Measurements from ENCODE around the gene ITIH3. TPM values are rescaled to one million over a fixed set of nuclear protein-coding genes. Genes with fewer than 3 reads are reported as not detected.

Gene ITIH3
- total RNA-seq, 1 donor from 2014 or later = not detected

- no peaks in the 10 kb centered on the region for H3K27me3 Mint-ChIP-seq (ENCODE audit: unreplicated experiment)
- no peak overlapping the region for H3K27ac Mint-ChIP-seq (ENCODE audit: unreplicated experiment)
- no peak for TF ChIP-seq CTCF (IDR thresholded peaks at IDR 0.05; ENCODE audit: partially characterized antibody, unreplicated experiment)
- H3K9me3 Mint-ChIP-seq (ENCODE audit: unreplicated experiment) = peaks cover 4% of the 10 kb centered on the region
- H3K4me1 Mint-ChIP-seq (ENCODE audit: low read depth, unreplicated experiment) = peaks cover 9% of the 10 kb centered on the region
- H3K36me3 Mint-ChIP-seq (ENCODE audit: unreplicated experiment) = no peaks in the 10 kb centered on the region
- DNase-seq = no peak
- H3K4me3 Mint-ChIP-seq (ENCODE audit: unreplicated experiment) = no peak overlapping the region
Measured at GRCh38 chr3:52816654-52817053, 22.1 kb downstream of the ITIH3 start.

- no peaks in the 10 kb centered on the region for H3K36me3 Mint-ChIP-seq (ENCODE audit: unreplicated experiment)
- H3K4me3 Mint-ChIP-seq (ENCODE audit: unreplicated experiment) = no peak overlapping the region
- DNase-seq = no peak
- no peak for TF ChIP-seq CTCF (IDR thresholded peaks at IDR 0.05; ENCODE audit: partially characterized antibody, unreplicated experiment)
- no peaks in the 10 kb centered on the region for H3K27me3 Mint-ChIP-seq (ENCODE audit: unreplicated experiment)
- H3K27ac Mint-ChIP-seq (ENCODE audit: unreplicated experiment) = no peak overlapping the region
- H3K9me3 Mint-ChIP-seq (ENCODE audit: unreplicated experiment) = peaks cover 6% of the 10 kb centered on the region
- H3K4me1 Mint-ChIP-seq (ENCODE audit: low read depth, unreplicated experiment) = peaks cover 9% of the 10 kb centered on the region
Measured at GRCh38 chr3:52817221-52817620, 22.6 kb downstream of the ITIH3 start.

GRCh38 chr3:52817860-52818259 lies 23.3 kb downstream of the ITIH3 start:
- no peaks in the 10 kb centered on the region for H3K27me3 Mint-ChIP-seq (ENCODE audit: unreplicated experiment)
- no peak for TF ChIP-seq CTCF (IDR thresholded peaks at IDR 0.05; ENCODE audit: partially characterized antibody, unreplicated experiment)
- no peak overlapping the region for H3K27ac Mint-ChIP-seq (ENCODE audit: unreplicated experiment)
- H3K36me3 Mint-ChIP-seq (ENCODE audit: unreplicated experiment) = no peaks in the 10 kb centered on the region
- peaks cover 9% of the 10 kb centered on the region for H3K4me1 Mint-ChIP-seq (ENCODE audit: low read depth, unreplicated experiment)
- H3K9me3 Mint-ChIP-seq (ENCODE audit: unreplicated experiment) = peaks cover 6% of the 10 kb centered on the region
- DNase-seq = no peak
- no peak overlapping the region for H3K4me3 Mint-ChIP-seq (ENCODE audit: unreplicated experiment)

GRCh38 chr3:52819936-52820335 lies 25.3 kb downstream of the ITIH3 start:
- TF ChIP-seq CTCF (IDR thresholded peaks at IDR 0.05; ENCODE audit: partially characterized antibody, unreplicated experiment) = no peak
- peak overlapping the region; percentile 26 for H3K27ac Mint-ChIP-seq (ENCODE audit: unreplicated experiment)
- DNase-seq = no peak

GRCh38 chr3:52820736-52821135 lies 26.1 kb downstream of the ITIH3 start:
- DNase-seq = peak; percentile 48
- H3K9me3 Mint-ChIP-seq (ENCODE audit: unreplicated experiment) = peaks cover 6% of the 10 kb centered on the region
- H3K27ac Mint-ChIP-seq (ENCODE audit: unreplicated experiment) = no peak overlapping the region
- no peaks in the 10 kb centered on the region for H3K27me3 Mint-ChIP-seq (ENCODE audit: unreplicated experiment)
- peaks cover 9% of the 10 kb centered on the region for H3K4me1 Mint-ChIP-seq (ENCODE audit: low read depth, unreplicated experiment)
- H3K36me3 Mint-ChIP-seq (ENCODE audit: unreplicated experiment) = no peaks in the 10 kb centered on the region
- peak; percentile 79 for TF ChIP-seq CTCF (IDR thresholded peaks at IDR 0.05; ENCODE audit: partially characterized antibody, unreplicated experiment)
- H3K4me3 Mint-ChIP-seq (ENCODE audit: unreplicated experiment) = no peak overlapping the region

More at GRCh38 chr3:52819936-52820335, 25.3 kb downstream of the ITIH3 start:
- Mint-ChIP-seq H3K27me3 (ENCODE audit: unreplicated experiment) (no peaks in the 10 kb centered on the region), H3K4me3 (ENCODE audit: unreplicated experiment) (no peak overlapping the region), H3K4me1 (ENCODE audit: low read depth, unreplicated experiment) (peaks cover 9% of the 10 kb centered on the region), H3K9me3 (ENCODE audit: unreplicated experiment) (peaks cover 6% of the 10 kb centered on the region), H3K36me3 (ENCODE audit: unreplicated experiment) (no peaks in the 10 kb centered on the region)

All from glutamatergic neuron (in vitro differentiated cells).